WI38 (cell line): ENCODE results near the gene BIRC5.

ENCODE experiments used
- H3K4me3 ChIP-seq: 2 replicates; pipeline ENCODE4 v1.5.1; 2011; ENCODE audit warnings: low read depth, mild to moderate bottlenecking, control low read depth, low read length
- CTCF ChIP-seq: IDR thresholded peaks from 2 replicates; pipeline ENCODE4 v1.5.1; 2012; ENCODE audit warnings: low read depth, mild to moderate bottlenecking, control low read depth, low read length

BIRC5 gene

GRCh38 chr17:78238823-78239488, 24.9 kb downstream of the BIRC5 start:
- H3K4me3 ChIP-seq = no peak overlapping the region
- TF ChIP-seq CTCF = no peak

- TF ChIP-seq CTCF = no peak
Measured at GRCh38 chr17:78239489-78239931, 25.5 kb downstream of the BIRC5 start.

GRCh38 chr17:78240012-78240655, 26.1 kb downstream of the BIRC5 start:
- no peak overlapping the region for H3K4me3 ChIP-seq
- TF ChIP-seq CTCF = no peak

More at GRCh38 chr17:78239489-78239931, 25.5 kb downstream of the BIRC5 start:
- no peak overlapping the region for H3K4me3 ChIP-seq

- H3K4me3 ChIP-seq = no peak overlapping the region
- no peak for TF ChIP-seq CTCF
Measured at GRCh38 chr17:78240839-78241238, 26.8 kb downstream of the BIRC5 start.

GRCh38 chr17:78241277-78242023, 27.4 kb downstream of the BIRC5 start:
- H3K4me3 ChIP-seq = no peak overlapping the region
- no peak for TF ChIP-seq CTCF

- H3K4me3 ChIP-seq = no peak overlapping the region
- TF ChIP-seq CTCF = no peak
Measured at GRCh38 chr17:78242024-78242742, 28.1 kb downstream of the BIRC5 start.

- no peak overlapping the region for H3K4me3 ChIP-seq
- TF ChIP-seq CTCF = no peak
Measured at GRCh38 chr17:78247304-78247703, 33.3 kb downstream of the BIRC5 start.
